ENCODE data around the gene MYO9A. TPM values are rescaled to one million over a fixed set of nuclear protein-coding genes. Genes with fewer than 3 reads are reported as not detected.

MYO9A gene
- total RNA-seq, 1 experiment from 2014 or later = 41.6 TPM

DNA sequence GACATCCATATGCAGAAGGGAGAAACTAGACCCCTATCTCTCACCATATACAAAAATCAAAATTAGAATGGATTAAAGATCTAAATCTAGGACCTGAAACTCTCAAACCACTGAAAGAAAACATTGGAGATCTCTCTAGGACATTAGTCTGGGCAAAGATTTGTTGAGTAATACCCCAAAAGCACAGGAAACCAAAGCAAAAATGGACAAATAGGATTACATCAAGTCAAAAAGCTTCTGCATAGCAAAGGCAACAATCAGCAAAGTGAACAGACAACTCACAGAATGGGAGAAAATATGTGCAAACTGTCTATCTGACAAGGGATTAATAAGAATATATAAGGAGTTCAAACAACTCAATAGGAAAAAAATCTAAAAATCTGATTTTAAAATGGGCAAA, 54.8 kb downstream of the MYO9A start:
- no peak for ATAC-seq
- POLR2A ChIA-PET = no interaction called here

DNA sequence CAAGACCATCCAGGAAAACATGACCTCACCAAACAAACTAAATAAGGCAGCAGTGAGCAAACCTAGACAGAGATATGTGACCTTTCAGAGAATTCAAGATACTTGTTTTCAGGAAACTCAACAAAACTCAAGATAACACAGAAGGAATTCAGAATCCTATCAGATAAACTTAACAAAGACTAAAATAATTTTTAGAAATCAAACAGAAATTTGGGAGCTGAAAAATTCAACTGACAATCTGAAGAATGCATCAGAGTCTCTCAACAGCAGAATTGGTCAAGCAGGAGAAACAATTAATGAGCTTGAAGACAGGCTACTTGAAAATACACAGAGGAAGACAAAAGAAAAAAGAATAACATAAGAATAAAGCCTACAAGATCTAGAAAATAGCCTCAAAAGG, 55.6 kb downstream of the MYO9A start:
- in situ Hi-C loops (cut with HindIII; ENCODE audit: low pct_unique_long_range_greater_than_20kb, low sequenced_read_pairs) (no loop called here), intact Hi-C loops (cut with micrococcal nuclease; ENCODE audit: unreplicated experiment) (no loop called here)
- ATAC-seq (no peak), DNase-seq (ENCODE audit: low read depth, low spot score) (no peak)
- no peaks in the 10 kb centered on the region for H3K9me3 ChIP-seq (ENCODE audit: control insufficient read depth, insufficient read depth, low read depth, low read length)
- no peak overlapping the region for H3K4me3 ChIP-seq (ENCODE audit: low read depth in 2 of 2, low read length in 2 of 2)
- no TSS peak for BruUV-seq (replicated peaks)
- POLR2A ChIA-PET = no interaction called here
- H3K27me3 ChIP-seq (ENCODE audit: control insufficient read depth, insufficient read depth, low read length) = no peaks in the 10 kb centered on the region
- CTCF ChIA-PET = no interaction called here
- no peaks in the 10 kb centered on the region for H3K36me3 ChIP-seq (ENCODE audit: control insufficient read depth, insufficient read depth, low read length)
- no peak overlapping the region for H3K27ac ChIP-seq (ENCODE audit: low read length)
- peaks cover 8% of the 10 kb centered on the region; the same call in 1 of the 2 replicates for H3K4me1 ChIP-seq (ENCODE audit: control insufficient read depth, insufficient read depth, low read length)
- TF ChIP-seq POLR2AphosphoS5 (IDR thresholded peaks at IDR 0.05; ENCODE audit: low read depth, low read length) = no peak
- TF ChIP-seq, protein P1, sequence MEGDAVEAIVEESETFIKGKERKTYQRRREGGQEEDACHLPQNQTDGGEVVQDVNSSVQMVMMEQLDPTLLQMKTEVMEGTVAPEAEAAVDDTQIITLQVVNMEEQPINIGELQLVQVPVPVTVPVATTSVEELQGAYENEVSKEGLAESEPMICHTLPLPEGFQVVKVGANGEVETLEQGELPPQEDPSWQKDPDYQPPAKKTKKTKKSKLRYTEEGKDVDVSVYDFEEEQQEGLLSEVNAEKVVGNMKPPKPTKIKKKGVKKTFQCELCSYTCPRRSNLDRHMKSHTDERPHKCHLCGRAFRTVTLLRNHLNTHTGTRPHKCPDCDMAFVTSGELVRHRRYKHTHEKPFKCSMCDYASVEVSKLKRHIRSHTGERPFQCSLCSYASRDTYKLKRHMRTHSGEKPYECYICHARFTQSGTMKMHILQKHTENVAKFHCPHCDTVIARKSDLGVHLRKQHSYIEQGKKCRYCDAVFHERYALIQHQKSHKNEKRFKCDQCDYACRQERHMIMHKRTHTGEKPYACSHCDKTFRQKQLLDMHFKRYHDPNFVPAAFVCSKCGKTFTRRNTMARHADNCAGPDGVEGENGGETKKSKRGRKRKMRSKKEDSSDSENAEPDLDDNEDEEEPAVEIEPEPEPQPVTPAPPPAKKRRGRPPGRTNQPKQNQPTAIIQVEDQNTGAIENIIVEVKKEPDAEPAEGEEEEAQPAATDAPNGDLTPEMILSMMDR (IDR thresholded peaks at IDR 0.05) = no peak
- TF ChIP-seq SIN3A (IDR thresholded peaks at IDR 0.05; ENCODE audit: borderline replicate concordance, insufficient read depth, low read depth, low read length) = no peak
- TF ChIP-seq, protein P2, sequence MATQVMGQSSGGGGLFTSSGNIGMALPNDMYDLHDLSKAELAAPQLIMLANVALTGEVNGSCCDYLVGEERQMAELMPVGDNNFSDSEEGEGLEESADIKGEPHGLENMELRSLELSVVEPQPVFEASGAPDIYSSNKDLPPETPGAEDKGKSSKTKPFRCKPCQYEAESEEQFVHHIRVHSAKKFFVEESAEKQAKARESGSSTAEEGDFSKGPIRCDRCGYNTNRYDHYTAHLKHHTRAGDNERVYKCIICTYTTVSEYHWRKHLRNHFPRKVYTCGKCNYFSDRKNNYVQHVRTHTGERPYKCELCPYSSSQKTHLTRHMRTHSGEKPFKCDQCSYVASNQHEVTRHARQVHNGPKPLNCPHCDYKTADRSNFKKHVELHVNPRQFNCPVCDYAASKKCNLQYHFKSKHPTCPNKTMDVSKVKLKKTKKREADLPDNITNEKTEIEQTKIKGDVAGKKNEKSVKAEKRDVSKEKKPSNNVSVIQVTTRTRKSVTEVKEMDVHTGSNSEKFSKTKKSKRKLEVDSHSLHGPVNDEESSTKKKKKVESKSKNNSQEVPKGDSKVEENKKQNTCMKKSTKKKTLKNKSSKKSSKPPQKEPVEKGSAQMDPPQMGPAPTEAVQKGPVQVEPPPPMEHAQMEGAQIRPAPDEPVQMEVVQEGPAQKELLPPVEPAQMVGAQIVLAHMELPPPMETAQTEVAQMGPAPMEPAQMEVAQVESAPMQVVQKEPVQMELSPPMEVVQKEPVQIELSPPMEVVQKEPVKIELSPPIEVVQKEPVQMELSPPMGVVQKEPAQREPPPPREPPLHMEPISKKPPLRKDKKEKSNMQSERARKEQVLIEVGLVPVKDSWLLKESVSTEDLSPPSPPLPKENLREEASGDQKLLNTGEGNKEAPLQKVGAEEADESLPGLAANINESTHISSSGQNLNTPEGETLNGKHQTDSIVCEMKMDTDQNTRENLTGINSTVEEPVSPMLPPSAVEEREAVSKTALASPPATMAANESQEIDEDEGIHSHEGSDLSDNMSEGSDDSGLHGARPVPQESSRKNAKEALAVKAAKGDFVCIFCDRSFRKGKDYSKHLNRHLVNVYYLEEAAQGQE (IDR thresholded peaks at IDR 0.05; ENCODE audit: insufficient read depth in 1 of 2, low read depth in 2 of 2, low read length in 1 of 2) = no peak
- no peak for TF ChIP-seq TCF7L2 (IDR thresholded peaks at IDR 0.05; ENCODE audit: low read depth, low read length)

More for the DNA sequence above, 54.8 kb downstream of the MYO9A start:
- no peaks in the 10 kb centered on the region for H3K9me3 ChIP-seq (ENCODE audit: control insufficient read depth, insufficient read depth, low read depth, low read length)
- no peak for DNase-seq (ENCODE audit: low read depth, low spot score)
- H3K27me3 ChIP-seq (ENCODE audit: control insufficient read depth, insufficient read depth, low read length) = no peaks in the 10 kb centered on the region
- H3K4me1 ChIP-seq (ENCODE audit: control insufficient read depth, insufficient read depth, low read length) = no peaks in the 10 kb centered on the region; the same call in 1 of the 2 replicates
- no TSS peak for BruUV-seq (replicated peaks)
- CTCF ChIA-PET = no interaction called here
- in situ Hi-C loops (cut with HindIII; ENCODE audit: low pct_unique_long_range_greater_than_20kb, low sequenced_read_pairs) (no loop called here), intact Hi-C loops (cut with micrococcal nuclease; ENCODE audit: unreplicated experiment) (no loop called here)
- H3K36me3 ChIP-seq (ENCODE audit: control insufficient read depth, insufficient read depth, low read length) = no peaks in the 10 kb centered on the region
- no peak overlapping the region for H3K4me3 ChIP-seq (ENCODE audit: low read depth in 2 of 2, low read length in 2 of 2)
- TF ChIP-seq POLR2AphosphoS5 (IDR thresholded peaks at IDR 0.05; ENCODE audit: low read depth, low read length) = no peak
- no peak for TF ChIP-seq SIN3A (IDR thresholded peaks at IDR 0.05; ENCODE audit: borderline replicate concordance, insufficient read depth, low read depth, low read length)
- TF ChIP-seq, protein P1 (IDR thresholded peaks at IDR 0.05) = no peak
- no peak for TF ChIP-seq TCF7L2 (IDR thresholded peaks at IDR 0.05; ENCODE audit: low read depth, low read length)
- TF ChIP-seq, protein P2 (IDR thresholded peaks at IDR 0.05; ENCODE audit: insufficient read depth in 1 of 2, low read depth in 2 of 2, low read length in 1 of 2) = no peak
- no peak overlapping the region for H3K27ac ChIP-seq (ENCODE audit: low read length)

Data from Panc1 (cell line).